AG04450 (cell line): ENCODE measurements around the gene CHRDL2. TPM values are rescaled to one million over a fixed set of nuclear protein-coding genes. Genes with fewer than 3 reads are reported as not detected.
A peak's percentile ranks its signal among the peaks of the same experiment; 100 is the strongest.

Experiments used
- CTCF ChIA-PET: fragments of 300-600, 350-600 bp; formaldehyde crosslinking; extraction: SDS; loops from one replicate; lab custom pipeline; 2022; ENCODE audit warnings: antibody characterized with exemption, inconsistent platforms; lab: Charles Lee
- POLR2A ChIA-PET: fragments of 350-600 bp; formaldehyde crosslinking; extraction: SDS; loops from one replicate; lab custom pipeline; 2021; ENCODE audit warnings: antibody characterized with exemption, inconsistent platforms; lab: Yijun Ruan, JAX
- DNase-seq: peaks from one replicate; pipeline ENCODE4 v3.0.0-alpha.2; 2011; ENCODE audit warnings: low read depth, low spot score
- H3K27ac ChIP-seq: one replicate; pipeline ENCODE4 v1.5.1; 2012; ENCODE audit warnings: low read depth, low read length, control low read depth
- H3K27me3 ChIP-seq: one replicate; pipeline ENCODE4 v1.6.0; 2012; ENCODE audit warnings: low read length; ENCODE audit not compliant: control insufficient read depth, insufficient read depth
- H3K4me3 ChIP-seq: 2 replicates; pipeline ENCODE4 v1.5.1; 2011; ENCODE audit warnings: mild to moderate bottlenecking, low read depth, low read length, control low read depth
- H3K9me3 ChIP-seq: 2 replicates; pipeline ENCODE4 v1.5.1; 2012; ENCODE audit warnings: low read length; ENCODE audit not compliant: control insufficient read depth, insufficient read depth
- polyA plus RNA-seq: library from polyadenylated mRNA; depleted of rRNA; stranded (reverse); fragments of >200 nt; gene quantifications from 2 replicates; pipeline ENCODE4 v1.2.3, GENCODE V29; 2011
- TF ChIP-seq, protein P1 (sequence below): IDR thresholded peaks from 2 replicates; pipeline ENCODE4 v1.5.1; 2011; ENCODE audit warnings: low read depth, low read length, control low read depth, inconsistent platforms

Gene CHRDL2
- polyA plus RNA-seq, 1 experiment: 0.88 TPM

DNA sequence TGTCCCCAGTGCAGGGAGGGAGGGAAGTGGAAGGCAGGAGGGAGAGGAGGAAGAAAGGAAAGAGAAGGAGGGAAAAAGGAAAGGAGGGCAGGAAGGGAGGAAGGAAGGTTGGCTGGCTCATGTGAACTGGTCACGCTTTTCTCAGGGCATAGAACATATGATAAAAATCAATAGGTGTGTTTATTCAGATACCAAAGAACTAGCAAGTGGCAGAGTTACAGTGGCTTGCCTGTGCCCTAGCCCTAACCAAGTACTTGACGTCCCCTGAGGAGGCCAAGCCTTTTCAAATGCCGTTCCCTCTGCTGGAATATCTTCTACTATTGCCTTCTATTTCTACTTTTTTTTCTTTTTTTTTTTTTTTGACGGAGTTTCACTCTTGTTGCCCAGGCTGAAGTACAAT lies 33.5 kb downstream of the CHRDL2 start:
- CTCF ChIA-PET: interaction anchor here (8.2 kb wide), 1 partner anchor 28 kb away, joined by 140 read pairs; no protein-coding TSS in a partner anchor
- Histone ChIP-seq H3K9me3 (no peaks in the 10 kb centered on the region; the same call in 1 of the 2 replicates), H3K27ac (peak overlapping the region; percentile 96), H3K27me3 (no peaks in the 10 kb centered on the region), H3K4me3 (no peak overlapping the region)
- no peak for DNase-seq
- TF ChIP-seq, protein P1, sequence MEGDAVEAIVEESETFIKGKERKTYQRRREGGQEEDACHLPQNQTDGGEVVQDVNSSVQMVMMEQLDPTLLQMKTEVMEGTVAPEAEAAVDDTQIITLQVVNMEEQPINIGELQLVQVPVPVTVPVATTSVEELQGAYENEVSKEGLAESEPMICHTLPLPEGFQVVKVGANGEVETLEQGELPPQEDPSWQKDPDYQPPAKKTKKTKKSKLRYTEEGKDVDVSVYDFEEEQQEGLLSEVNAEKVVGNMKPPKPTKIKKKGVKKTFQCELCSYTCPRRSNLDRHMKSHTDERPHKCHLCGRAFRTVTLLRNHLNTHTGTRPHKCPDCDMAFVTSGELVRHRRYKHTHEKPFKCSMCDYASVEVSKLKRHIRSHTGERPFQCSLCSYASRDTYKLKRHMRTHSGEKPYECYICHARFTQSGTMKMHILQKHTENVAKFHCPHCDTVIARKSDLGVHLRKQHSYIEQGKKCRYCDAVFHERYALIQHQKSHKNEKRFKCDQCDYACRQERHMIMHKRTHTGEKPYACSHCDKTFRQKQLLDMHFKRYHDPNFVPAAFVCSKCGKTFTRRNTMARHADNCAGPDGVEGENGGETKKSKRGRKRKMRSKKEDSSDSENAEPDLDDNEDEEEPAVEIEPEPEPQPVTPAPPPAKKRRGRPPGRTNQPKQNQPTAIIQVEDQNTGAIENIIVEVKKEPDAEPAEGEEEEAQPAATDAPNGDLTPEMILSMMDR: no peak
- POLR2A ChIA-PET: interaction anchor here (2.5 kb wide), 1 partner anchor 25 kb away, joined by 9 read pairs; no protein-coding TSS in a partner anchor

DNA sequence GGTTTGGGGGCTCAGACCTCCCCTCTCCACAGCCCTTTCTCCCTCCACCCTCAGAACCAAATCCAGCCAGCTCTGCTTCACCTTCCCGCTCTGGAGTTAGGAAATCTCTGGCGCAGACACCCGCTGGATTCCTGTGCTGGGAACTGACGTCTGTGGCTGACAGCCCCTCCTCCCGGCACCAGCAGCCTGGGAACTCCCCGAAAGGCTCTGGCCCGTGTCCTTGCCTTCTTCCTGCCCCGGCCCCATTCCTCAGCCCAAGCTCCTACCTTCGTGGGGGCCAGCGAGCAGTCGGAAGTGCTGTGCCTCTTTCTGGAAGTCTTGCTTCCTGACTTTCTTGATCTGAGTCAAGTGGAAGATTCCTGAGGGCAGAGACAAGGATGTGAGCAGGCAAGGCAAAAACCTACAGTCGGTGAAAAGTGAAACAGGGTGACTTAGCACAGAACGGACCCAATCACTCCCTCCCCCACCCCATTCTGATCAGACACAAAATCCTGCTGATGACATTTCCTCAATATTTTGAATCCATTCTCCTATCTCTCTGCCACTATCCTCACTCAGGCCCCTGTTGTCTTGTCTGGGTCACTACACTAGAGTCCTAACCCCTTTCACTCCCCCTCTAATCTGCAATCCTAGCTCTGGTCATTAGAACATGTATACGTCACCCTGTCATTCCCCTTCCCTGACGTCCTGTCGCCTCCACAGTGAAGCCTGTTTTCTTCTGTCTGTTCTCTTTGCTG lies 34.1 kb downstream of the CHRDL2 start:
- POLR2A ChIA-PET: interaction anchor here (0.9 to 2.5 kb wide), 4 partner anchors 23 to 47 kb away, joined by 3 to 9 read pairs (median 6); no protein-coding TSS in a partner anchor
- Histone ChIP-seq H3K4me3 (peak overlapping the region; percentile 29), H3K27me3 (no peaks in the 10 kb centered on the region), H3K9me3 (no peaks in the 10 kb centered on the region; the same call in 1 of the 2 replicates), H3K27ac (peak overlapping the region; percentile 96)
- peak; percentile 91 for DNase-seq
- CTCF ChIA-PET: interaction anchor here (1.1 to 2.2 kb wide), 3 partner anchors 10 to 85 kb away, joined by 3 to 6 read pairs (median 4); no protein-coding TSS in a partner anchor
- TF ChIP-seq, protein P1: no peak

DNA sequence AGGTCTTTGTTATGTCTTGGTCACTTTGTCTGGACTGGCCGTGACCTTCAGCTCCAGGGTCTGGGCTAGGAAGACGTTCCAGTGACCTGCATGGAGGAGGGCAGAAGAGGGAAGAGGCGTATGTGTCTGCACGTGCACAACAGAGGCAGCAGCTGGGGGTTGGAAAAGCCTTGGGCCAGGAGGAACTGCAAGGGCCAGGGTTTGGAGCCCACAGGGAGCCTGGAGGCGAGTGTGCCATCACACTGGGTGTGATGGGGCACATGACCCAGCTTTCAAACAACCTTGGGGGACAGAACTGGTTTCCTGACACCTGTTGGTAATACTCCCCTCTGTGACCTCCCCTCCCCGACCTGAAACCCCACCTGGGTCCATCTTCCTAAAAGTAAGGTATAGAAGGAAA lies 34.7 kb downstream of the CHRDL2 start:
- CTCF ChIA-PET: interaction anchor here (0.6 to 2.2 kb wide), 4 partner anchors 10 to 85 kb away, joined by 3 to 6 read pairs (median 4); no protein-coding TSS in a partner anchor
- POLR2A ChIA-PET: interaction anchor here (0.9 to 2.5 kb wide), 4 partner anchors 24 to 48 kb away, joined by 3 to 9 read pairs (median 6); no protein-coding TSS in a partner anchor
- DNase-seq: no peak

DNA sequence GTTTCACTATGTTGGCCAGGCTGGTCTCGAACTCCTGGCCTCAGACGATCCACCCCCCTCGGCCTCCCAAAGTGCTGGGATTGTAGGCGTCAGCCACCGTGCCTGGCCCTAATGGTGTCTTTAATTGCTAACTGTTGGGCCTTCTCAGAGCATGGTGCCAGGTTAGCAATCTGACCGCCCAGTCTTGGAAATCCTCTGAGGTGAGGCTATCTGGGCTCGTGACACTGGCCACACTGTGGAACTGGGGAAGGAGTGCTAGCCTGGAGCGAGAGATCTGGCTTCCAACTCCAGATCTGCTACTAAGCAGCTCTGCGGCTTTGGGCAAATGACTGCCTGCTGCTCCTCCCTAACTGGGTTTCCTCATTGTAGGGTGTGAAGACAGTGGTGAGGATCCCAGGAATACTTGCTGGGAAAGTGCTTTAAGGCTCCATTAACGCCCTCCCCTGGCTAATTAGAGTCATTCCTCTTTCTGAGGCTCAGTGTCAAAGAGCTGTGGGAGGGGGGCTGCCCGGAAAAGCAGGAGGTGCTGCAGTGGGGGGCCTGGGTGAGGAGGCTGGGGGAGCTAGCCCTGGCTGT lies 35.4 kb downstream of the CHRDL2 start:
- H3K4me3 ChIP-seq: no peak overlapping the region
- no peaks in the 10 kb centered on the region; the same call in 1 of the 2 replicates for H3K9me3 ChIP-seq
- no peaks in the 10 kb centered on the region for H3K27me3 ChIP-seq
- H3K27ac ChIP-seq: no peak overlapping the region
- DNase-seq: no peak
- ChIA-PET POLR2A (interaction anchor here (0.8 to 1.1 kb wide), 2 partner anchors 23 to 49 kb away, joined by 3 to 4 read pairs; no protein-coding TSS in a partner anchor), CTCF (interaction anchor here (0.5 to 2.2 kb wide), 5 partner anchors 9 to 84 kb away, joined by 3 to 6 read pairs (median 3); no protein-coding TSS in a partner anchor)
- TF ChIP-seq, protein P1: no peak

More for the DNA sequence above, 34.7 kb downstream of the CHRDL2 start:
- Histone ChIP-seq H3K27me3 (no peaks in the 10 kb centered on the region), H3K9me3 (no peaks in the 10 kb centered on the region; the same call in 1 of the 2 replicates), H3K4me3 (0 out of 2 replicates have a peak overlapping the region, but pooled peaks have one; percentile 7), H3K27ac (peak overlapping the region; percentile 96)
- TF ChIP-seq, protein P1: no peak
